Neural progenitor cell (in vitro differentiated cells): Measurements from ENCODE around the gene OPTC. TPM values are rescaled to one million over a fixed set of nuclear protein-coding genes. Genes with fewer than 3 reads are reported as not detected.
A peak's percentile ranks its signal among the peaks of the same experiment; 100 is the strongest.

ENCODE experiments used
- DNase-seq: peaks from one replicate; pipeline ENCODE4 v3.0.0-alpha.2; 2016; ENCODE audit warnings: low spot score
- H2AFZ ChIP-seq: fragments of 200-600 bp; sonication (generic); replicated peaks from 2 replicates; pipeline ENCODE4 v1.6.1; 2016; ENCODE audit warnings: antibody characterized with exemption
- H3F3A ChIP-seq: fragments of 200-600 bp; sonication (generic); 2 replicates; pipeline ENCODE4 v1.6.1; 2016; ENCODE audit warnings: antibody characterized with exemption, low read depth
- H3K27ac ChIP-seq: fragments of 200-600 bp; sonication (generic); 2 replicates; pipeline ENCODE4 v1.5.1; 2016; ENCODE audit warnings: mild to moderate bottlenecking
- H3K27me3 ChIP-seq: fragments of 200-600 bp; sonication (generic); 2 replicates; pipeline ENCODE4 v1.6.1; 2016; ENCODE audit warnings: mild to moderate bottlenecking, moderate library complexity
- H3K36me3 ChIP-seq: fragments of 200-600 bp; sonication (generic); 2 replicates; pipeline ENCODE4 v1.5.1; 2016
- H3K4me1 ChIP-seq: fragments of 200-600 bp; sonication (generic); 2 replicates; pipeline ENCODE4 v1.6.1; 2016; ENCODE audit warnings: mixed run types
- H3K4me2 ChIP-seq: fragments of 200-600 bp; sonication (generic); 2 replicates; pipeline ENCODE4 v1.6.1; 2016
- H3K4me3 ChIP-seq: fragments of 200-600 bp; sonication (generic); 2 replicates; pipeline ENCODE4 v1.5.1; 2016
- H3K79me2 ChIP-seq: fragments of 200-600 bp; sonication (generic); 2 replicates; pipeline ENCODE4 v1.6.1; 2016; ENCODE audit warnings: low read depth
- H3K9ac ChIP-seq: fragments of 200-600 bp; sonication (generic); 2 replicates; pipeline ENCODE4 v1.6.1; 2016
- H3K9me3 ChIP-seq: fragments of 200-600 bp; sonication (generic); 2 replicates; pipeline ENCODE4 v1.5.1; 2016; ENCODE audit warnings: low read depth
- H4K20me1 ChIP-seq: fragments of 200-600 bp; sonication (generic); 2 replicates; pipeline ENCODE4 v1.6.1; 2016; ENCODE audit warnings: low read depth
- H3K27ac Mint-ChIP-seq: 3 replicates; pipeline ENCODE4 v1.8.0; 2021; ENCODE audit warnings: mixed read lengths
- H3K27me3 Mint-ChIP-seq: 2 replicates; pipeline ENCODE4 v1.8.0; 2022; ENCODE audit warnings: low read depth, mild to moderate bottlenecking, inconsistent platforms, moderate library complexity, mixed read lengths; ENCODE audit not compliant: insufficient read depth
- H3K36me3 Mint-ChIP-seq: 3 replicates; pipeline ENCODE4 v1.8.0; 2021; ENCODE audit warnings: mixed read lengths
- H3K4me1 Mint-ChIP-seq: 3 replicates; pipeline ENCODE4 v1.8.0; 2021; ENCODE audit warnings: mixed read lengths
- H3K4me3 Mint-ChIP-seq: 3 replicates; pipeline ENCODE4 v1.8.0; 2021; ENCODE audit warnings: mild to moderate bottlenecking, moderate library complexity, mixed read lengths
- H3K9me3 Mint-ChIP-seq: 3 replicates; pipeline ENCODE4 v1.8.0; 2020; ENCODE audit warnings: mixed read lengths
- EZH2 ChIP-seq: fragments of 200-600 bp; sonication (generic); IDR thresholded peaks from 2 replicates; pipeline ENCODE4 v1.6.1; 2017; ENCODE audit warnings: antibody characterized with exemption, mild to moderate bottlenecking, moderate library complexity
- EZH2phosphoT487 ChIP-seq: fragments of 200-600 bp; sonication (generic); IDR thresholded peaks from 2 replicates; pipeline ENCODE4 v1.6.1; 2017; ENCODE audit warnings: antibody characterized with exemption
- total RNA-seq: library from RNA; depleted of rRNA; stranded (reverse); fragments of >200 nt; gene quantifications from 2 replicates; pipeline ENCODE4 v1.2.3, GENCODE V29; 2015; ENCODE audit warnings: low replicate concordance
- TF ChIP-seq, protein P1 (sequence below): fragments of 200-600 bp; sonication (generic); IDR thresholded peaks from 2 replicates; pipeline ENCODE4 v1.5.1; 2017; ENCODE audit warnings: antibody characterized with exemption, mild to moderate bottlenecking

OPTC gene
- total RNA-seq, 1 donor from 2014 or later, result not detected

DNA sequence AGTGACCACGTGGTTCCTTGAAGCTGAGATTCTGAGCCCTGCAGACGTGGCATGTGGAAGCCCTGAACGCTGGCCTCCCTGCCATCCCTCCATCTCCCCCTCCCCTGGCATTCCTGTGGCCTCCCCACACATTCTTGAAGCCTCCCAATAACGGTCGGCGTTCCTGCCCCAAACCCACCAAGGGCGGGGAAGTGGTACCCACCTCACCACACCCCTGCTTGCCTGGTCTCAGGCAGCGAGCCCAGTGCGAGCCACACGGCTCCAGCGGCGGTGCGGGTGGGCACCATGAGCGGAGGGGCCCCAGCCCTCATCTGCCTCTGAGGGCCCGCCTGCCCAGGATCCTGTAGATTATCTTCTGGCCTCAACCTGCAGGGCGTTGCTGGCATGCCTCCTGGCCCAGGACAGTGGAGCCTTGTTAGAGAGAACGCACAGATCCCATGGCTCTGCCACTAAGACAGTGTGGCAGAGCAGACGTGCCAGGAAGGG, 38.9 kb upstream of the OPTC start:
- DNase-seq, result no peak
- Histone ChIP-seq H3K4me2 (peak overlapping the region; percentile 20), H3K9me3 (no peaks in the 10 kb centered on the region), H3K9ac (no peak overlapping the region), H3K79me2 (no peaks in the 10 kb centered on the region), H3K36me3 (peaks cover 6% of the 10 kb centered on the region), H2AFZ (no peak overlapping the region), H3K27ac (no peak overlapping the region), H3K4me1 (peaks cover 25% of the 10 kb centered on the region), H3K27me3 (no peaks in the 10 kb centered on the region), H3K4me3 (no peak overlapping the region), H3F3A (peaks cover 25% of the 10 kb centered on the region), H4K20me1 (no peaks in the 10 kb centered on the region)
- Mint-ChIP-seq H3K36me3 (no peaks in the 10 kb centered on the region), H3K4me3 (peak overlapping the region; percentile 65), H3K4me1 (peaks cover 47% of the 10 kb centered on the region), H3K27me3 (peaks cover 9% of the 10 kb centered on the region), H3K9me3 (no peaks in the 10 kb centered on the region), H3K27ac (peak overlapping the region; percentile 88)
- TF ChIP-seq EZH2phosphoT487 (no peak), EZH2 (no peak)
- TF ChIP-seq, protein P1, sequence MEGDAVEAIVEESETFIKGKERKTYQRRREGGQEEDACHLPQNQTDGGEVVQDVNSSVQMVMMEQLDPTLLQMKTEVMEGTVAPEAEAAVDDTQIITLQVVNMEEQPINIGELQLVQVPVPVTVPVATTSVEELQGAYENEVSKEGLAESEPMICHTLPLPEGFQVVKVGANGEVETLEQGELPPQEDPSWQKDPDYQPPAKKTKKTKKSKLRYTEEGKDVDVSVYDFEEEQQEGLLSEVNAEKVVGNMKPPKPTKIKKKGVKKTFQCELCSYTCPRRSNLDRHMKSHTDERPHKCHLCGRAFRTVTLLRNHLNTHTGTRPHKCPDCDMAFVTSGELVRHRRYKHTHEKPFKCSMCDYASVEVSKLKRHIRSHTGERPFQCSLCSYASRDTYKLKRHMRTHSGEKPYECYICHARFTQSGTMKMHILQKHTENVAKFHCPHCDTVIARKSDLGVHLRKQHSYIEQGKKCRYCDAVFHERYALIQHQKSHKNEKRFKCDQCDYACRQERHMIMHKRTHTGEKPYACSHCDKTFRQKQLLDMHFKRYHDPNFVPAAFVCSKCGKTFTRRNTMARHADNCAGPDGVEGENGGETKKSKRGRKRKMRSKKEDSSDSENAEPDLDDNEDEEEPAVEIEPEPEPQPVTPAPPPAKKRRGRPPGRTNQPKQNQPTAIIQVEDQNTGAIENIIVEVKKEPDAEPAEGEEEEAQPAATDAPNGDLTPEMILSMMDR, result no peak

DNA sequence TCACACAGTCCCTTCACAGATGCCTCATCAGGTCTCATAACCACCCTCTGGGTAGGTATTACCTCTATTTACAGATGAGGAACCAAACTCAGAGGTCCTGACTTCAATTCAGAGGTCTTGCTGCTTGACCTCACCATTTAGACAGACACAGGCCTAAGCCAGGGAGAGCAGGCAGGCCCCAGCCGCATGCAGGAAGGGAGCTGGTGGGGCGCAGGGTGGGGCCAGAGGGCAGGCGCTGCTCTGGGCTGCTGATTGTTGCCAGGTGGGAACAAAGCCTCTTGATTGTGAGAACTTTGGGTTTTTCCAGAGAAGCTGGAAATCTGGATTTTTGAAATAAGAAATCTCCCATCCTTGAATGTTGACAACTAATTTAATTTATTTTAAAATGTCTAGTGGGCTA, 38.2 kb upstream of the OPTC start:
- Histone ChIP-seq H3K9me3 (no peaks in the 10 kb centered on the region), H3K4me1 (peaks cover 25% of the 10 kb centered on the region), H4K20me1 (no peaks in the 10 kb centered on the region), H3K4me2 (peak overlapping the region; percentile 20), H3K79me2 (no peaks in the 10 kb centered on the region), H3K4me3 (no peak overlapping the region), H3K9ac (no peak overlapping the region), H3F3A (peaks cover 25% of the 10 kb centered on the region), H3K36me3 (peaks cover 6% of the 10 kb centered on the region), H3K27ac (no peak overlapping the region), H3K27me3 (no peaks in the 10 kb centered on the region), H2AFZ (no peak overlapping the region)
- H3K36me3 Mint-ChIP-seq, result no peaks in the 10 kb centered on the region
- TF ChIP-seq, protein P1, result no peak
- TF ChIP-seq EZH2phosphoT487 (no peak), EZH2 (no peak)
- peaks cover 9% of the 10 kb centered on the region for H3K27me3 Mint-ChIP-seq
- peak; percentile 65 for DNase-seq
- no peaks in the 10 kb centered on the region for H3K9me3 Mint-ChIP-seq
- H3K4me3 Mint-ChIP-seq, result peak overlapping the region; percentile 65
- peak overlapping the region; percentile 88 for H3K27ac Mint-ChIP-seq
- peaks cover 42% of the 10 kb centered on the region for H3K4me1 Mint-ChIP-seq

DNA sequence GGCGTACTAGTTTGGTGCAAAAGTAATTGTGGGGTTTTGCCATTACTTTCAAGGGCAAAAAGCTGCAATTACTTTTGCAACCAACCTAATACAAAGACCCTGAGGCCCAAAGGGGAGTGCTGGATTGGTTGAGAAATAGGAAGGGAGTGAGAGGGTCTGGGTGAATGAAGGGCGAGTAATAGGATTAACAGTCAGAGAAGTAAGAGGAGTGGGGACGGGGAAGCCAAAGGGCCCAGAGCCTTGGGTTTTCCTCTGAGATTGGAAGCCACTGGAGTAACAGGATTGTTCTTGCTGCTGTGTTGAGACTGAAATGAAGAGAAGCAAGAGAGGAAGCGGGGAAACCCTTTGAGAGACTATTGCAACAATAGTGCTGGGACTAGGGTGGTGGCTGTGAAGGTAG, 37.4 kb upstream of the OPTC start:
- no peak overlapping the region for H3K9ac ChIP-seq
- H3K79me2 ChIP-seq, result no peaks in the 10 kb centered on the region
- H3K27me3 ChIP-seq, result no peaks in the 10 kb centered on the region
- H3F3A ChIP-seq, result peaks cover 25% of the 10 kb centered on the region
- H3K4me1 ChIP-seq, result peaks cover 25% of the 10 kb centered on the region
- H3K36me3 Mint-ChIP-seq, result no peaks in the 10 kb centered on the region
- peaks cover 38% of the 10 kb centered on the region for H3K4me1 Mint-ChIP-seq
- H3K27ac ChIP-seq, result peak overlapping the region; percentile 15
- peaks cover 6% of the 10 kb centered on the region for H3K36me3 ChIP-seq
- no peaks in the 10 kb centered on the region for H4K20me1 ChIP-seq
- peaks cover 6% of the 10 kb centered on the region for H3K27me3 Mint-ChIP-seq
- no peak for TF ChIP-seq EZH2phosphoT487
- no peak for TF ChIP-seq EZH2
- TF ChIP-seq, protein P1, result no peak
- peak overlapping the region; percentile 1 for H2AFZ ChIP-seq
- DNase-seq, result peak; percentile 75
- peak overlapping the region; percentile 4 for H3K4me3 Mint-ChIP-seq
- peak overlapping the region; percentile 90 for H3K27ac Mint-ChIP-seq
- H3K9me3 Mint-ChIP-seq, result no peaks in the 10 kb centered on the region
- H3K4me2 ChIP-seq, result peak overlapping the region; percentile 20
- no peaks in the 10 kb centered on the region for H3K9me3 ChIP-seq
- H3K4me3 ChIP-seq, result no peak overlapping the region
